ENCODE data around the gene ASIC1.
A peak's percentile ranks its signal among the peaks of the same experiment; 100 is the strongest.

ASIC1 gene

GRCh38 chr12:50085615-50086072 is 28.2 kb downstream of the ASIC1 start:
- no peak for DNase-seq

- no peak for DNase-seq
These were observed 28.8 kb downstream of the ASIC1 start for GRCh38 chr12:50086148-50086547.

GRCh38 chr12:50087151-50087550 is 29.8 kb downstream of the ASIC1 start:
- DNase-seq = no peak

- peak; percentile 55 for DNase-seq
These were observed 30.6 kb downstream of the ASIC1 start for GRCh38 chr12:50087995-50088394.

- peak; percentile 55 for DNase-seq
These were observed 31.4 kb downstream of the ASIC1 start for GRCh38 chr12:50088577-50089335.

- DNase-seq = no peak
These were observed 32.3 kb downstream of the ASIC1 start for GRCh38 chr12:50089730-50090129.

- DNase-seq = no peak
These were observed 33.0 kb downstream of the ASIC1 start for GRCh38 chr12:50090391-50090790.

GRCh38 chr12:50097952-50098351 is 40.6 kb downstream of the ASIC1 start:
- no peak for DNase-seq

GRCh38 chr12:50099302-50100008 is 42.1 kb downstream of the ASIC1 start:
- DNase-seq = peak; percentile 69

- DNase-seq = no peak
These were observed 43.2 kb downstream of the ASIC1 start for GRCh38 chr12:50100561-50100960.

GRCh38 chr12:50101663-50102062 is 44.3 kb downstream of the ASIC1 start:
- peak; percentile 45 for DNase-seq

GRCh38 chr12:50102131-50102531 is 44.7 kb downstream of the ASIC1 start:
- DNase-seq = no peak

- DNase-seq = no peak
These were observed 45.4 kb downstream of the ASIC1 start for GRCh38 chr12:50102646-50103309.

- DNase-seq = no peak
These were observed 46.0 kb downstream of the ASIC1 start for GRCh38 chr12:50103351-50103750.

GRCh38 chr12:50103767-50104321 is 46.4 kb downstream of the ASIC1 start, which contains the start of gene GPD1:
Gene GPD1 (plus strand): TSS chr12:50104008. CDS start chr12:50104051, 43 bp downstream.
- DNase-seq = peak; percentile 45

- DNase-seq = no peak
These were observed 47.3 kb downstream of the ASIC1 start for GRCh38 chr12:50104417-50105366.

- no peak for DNase-seq
These were observed 48.6 kb downstream of the ASIC1 start for GRCh38 chr12:50105913-50106450.

- no peak for DNase-seq
These were observed 49.5 kb downstream of the ASIC1 start for GRCh38 chr12:50106907-50107306.

- no peak for DNase-seq
These were observed 50.2 kb downstream of the ASIC1 start for GRCh38 chr12:50107416-50108268.

GRCh38 chr12:50109319-50109718 is 51.9 kb downstream of the ASIC1 start:
- DNase-seq = no peak
